SK-N-SH treated with all-trans-retinoic acid at 6 μM for 48 hours (cell line): ENCODE results near the gene ILF3.

Experiments used
- CSDC2 ChIP-seq: fragments of 250-450 bp; sonication (Bioruptor Pico); IDR thresholded peaks from 2 replicates; pipeline ENCODE4 v1.5.0; 2020; ENCODE audit warnings: mild to moderate bottlenecking, moderate library complexity
- GLIS3 ChIP-seq: fragments of 250-450 bp; sonication (Bioruptor Pico); IDR thresholded peaks from 2 replicates; pipeline ENCODE4 v1.5.0; 2020; ENCODE audit warnings: mild to moderate bottlenecking, moderate library complexity
- PATZ1 ChIP-seq: fragments of 250-450 bp; sonication (Bioruptor Pico); IDR thresholded peaks from 2 replicates; pipeline ENCODE4 v1.8.0; 2020; ENCODE audit warnings: mild to moderate bottlenecking, moderate library complexity, borderline replicate concordance
- POU6F1 ChIP-seq: fragments of 250-450 bp; sonication (Bioruptor Pico); IDR thresholded peaks from 2 replicates; pipeline ENCODE4 v1.8.0; 2021; ENCODE audit warnings: low read depth, mild to moderate bottlenecking, moderate library complexity, borderline replicate concordance
- PPARA ChIP-seq: fragments of 250-450 bp; sonication (Bioruptor Pico); IDR thresholded peaks from 2 replicates; pipeline ENCODE4 v1.5.0; 2020; ENCODE audit warnings: mild to moderate bottlenecking, borderline replicate concordance
- TCF4 ChIP-seq: fragments of 250-450 bp; sonication (Bioruptor Pico); IDR thresholded peaks from 2 replicates; pipeline ENCODE4 v1.8.0; 2021; ENCODE audit warnings: mild to moderate bottlenecking, moderate library complexity, borderline replicate concordance
- TOX ChIP-seq: fragments of 250-450 bp; sonication (Bioruptor Pico); IDR thresholded peaks from 2 replicates; pipeline ENCODE4 v1.8.0; 2021; ENCODE audit warnings: mild to moderate bottlenecking, moderate library complexity, borderline replicate concordance
- TSHZ2 ChIP-seq: fragments of 250-450 bp; sonication (Bioruptor Pico); IDR thresholded peaks from 2 replicates; pipeline ENCODE4 v1.5.0; 2020; ENCODE audit warnings: mild to moderate bottlenecking, moderate library complexity
- ZFP3 ChIP-seq: fragments of 250-450 bp; sonication (Bioruptor Pico); IDR thresholded peaks from 2 replicates; pipeline ENCODE4 v1.5.0; 2020; ENCODE audit warnings: mild to moderate bottlenecking, moderate library complexity
- ZFP30 ChIP-seq: fragments of 450-650 bp; formaldehyde crosslinking; IDR thresholded peaks from 2 replicates; pipeline ENCODE4 v1.5.0; 2022; ENCODE audit warnings: mild to moderate bottlenecking, moderate library complexity
- ZNF70 ChIP-seq: fragments of 450-650 bp; formaldehyde crosslinking; IDR thresholded peaks from 2 replicates; pipeline ENCODE4 v1.5.0; 2020; ENCODE audit warnings: mild to moderate bottlenecking, moderate library complexity
- ZNF8 ChIP-seq: fragments of 450-650 bp; formaldehyde crosslinking; IDR thresholded peaks from 2 replicates; pipeline ENCODE4 v1.5.0; 2020; ENCODE audit warnings: mild to moderate bottlenecking, moderate library complexity

GRCh38 chr19:10706990-10707389 is 52.8 kb downstream of the ILF3 start:
- no peak for TF ChIP-seq POU6F1 (CRISPR knock-in tag)
- no peak for TF ChIP-seq PPARA
- TF ChIP-seq TCF4 (CRISPR knock-in tag): no peak
- no peak for TF ChIP-seq GLIS3 (CRISPR knock-in tag)
- TF ChIP-seq TSHZ2 (CRISPR knock-in tag): no peak
- no peak for TF ChIP-seq ZNF70 (CRISPR knock-in tag)
- no peak for TF ChIP-seq ZFP30 (CRISPR knock-in tag)
- TF ChIP-seq ZFP3 (CRISPR knock-in tag): no peak
- no peak for TF ChIP-seq PATZ1 (CRISPR knock-in tag)
- TF ChIP-seq TOX (CRISPR knock-in tag): no peak
- no peak for TF ChIP-seq CSDC2 (CRISPR knock-in tag)
- TF ChIP-seq ZNF8 (CRISPR knock-in tag): no peak
